C4-2B (cell line): ENCODE data around the gene PTPRN2.
"Not testable (repeated sequence)": the region's sequence is repeated elsewhere in the genome, so short reads cannot be mapped to it uniquely, and the experiment has no call there.

Source experiments
- H3K27ac ChIP-seq: fragments of 450-650 bp; 2 replicates; pipeline ENCODE4 v1.5.1; 2017
- CTCF ChIP-seq: fragments of 450-650 bp; conservative IDR thresholded peaks from 2 replicates; pipeline ENCODE4 v1.5.1; 2017; ENCODE audit warnings: mild to moderate bottlenecking
- ZFX ChIP-seq: fragments of 450-650 bp; IDR thresholded peaks from 2 replicates; pipeline ENCODE4 v1.6.1; 2017

PTPRN2 gene

GRCh38 chr7:158039270-158039669 is 548.4 kb downstream of the PTPRN2 start:
- H3K27ac ChIP-seq: no peak overlapping the region
- no peak for TF ChIP-seq CTCF
- TF ChIP-seq ZFX: no peak

- TF ChIP-seq ZFX (no peak), CTCF (no peak)
- H3K27ac ChIP-seq: no peak overlapping the region
Observed at GRCh38 chr7:158037211-158037610, 550.4 kb downstream of the PTPRN2 start.

- TF ChIP-seq ZFX: no peak
- no peak for TF ChIP-seq CTCF
- no peak overlapping the region for H3K27ac ChIP-seq
Observed at GRCh38 chr7:158035343-158035742, 552.3 kb downstream of the PTPRN2 start.

GRCh38 chr7:158034571-158034970 is 553.1 kb downstream of the PTPRN2 start:
- no peak overlapping the region for H3K27ac ChIP-seq
- TF ChIP-seq CTCF (no peak), ZFX (no peak)

- H3K27ac ChIP-seq: not testable (repeated sequence)
Observed at GRCh38 chr7:158033925-158034324, 553.7 kb downstream of the PTPRN2 start.

GRCh38 chr7:158033196-158033595 is 554.4 kb downstream of the PTPRN2 start:
- TF ChIP-seq ZFX: no peak
- no peak for TF ChIP-seq CTCF
- no peak overlapping the region for H3K27ac ChIP-seq

- H3K27ac ChIP-seq: no peak overlapping the region
- TF ChIP-seq ZFX: no peak
- TF ChIP-seq CTCF: no peak
Observed at GRCh38 chr7:158032561-158033115, 555.0 kb downstream of the PTPRN2 start.

- TF ChIP-seq ZFX (no peak), CTCF (no peak)
- H3K27ac ChIP-seq: no peak overlapping the region
Observed at GRCh38 chr7:158031867-158032308, 555.7 kb downstream of the PTPRN2 start.
